H9 (cell line): Measurements from ENCODE around the gene VDAC1. TPM values are rescaled to one million over a fixed set of nuclear protein-coding genes. Genes with fewer than 3 reads are reported as not detected.

Source experiments
- DNase-seq: peaks from one replicate; pipeline ENCODE4 v3.0.0-alpha.2; 2017
- H2AFZ ChIP-seq: one replicate; pipeline ENCODE4 v1.6.1; 2013; ENCODE audit warnings: mild to moderate bottlenecking, low read length, control low read depth, moderate library complexity
- H2AK5ac ChIP-seq: 2 replicates; pipeline ENCODE4 v1.6.1; 2013; ENCODE audit warnings: low read length, control low read depth, mixed read lengths; ENCODE audit not compliant: insufficient read length
- H2BK120ac ChIP-seq: one replicate; pipeline ENCODE4 v1.6.1; 2013; ENCODE audit warnings: low read depth, mild to moderate bottlenecking, low read length, control low read depth, inconsistent platforms; ENCODE audit not compliant: poor library complexity, severe bottlenecking
- H2BK12ac ChIP-seq: 2 replicates; pipeline ENCODE4 v1.6.1; 2013; ENCODE audit warnings: low read length, control low read depth, mixed read lengths, low read depth; ENCODE audit not compliant: insufficient read length
- H2BK15ac ChIP-seq: 2 replicates; pipeline ENCODE4 v1.6.1; 2013; ENCODE audit warnings: low read depth, low read length, control low read depth
- H2BK20ac ChIP-seq: one replicate; pipeline ENCODE4 v1.6.1; 2013; ENCODE audit warnings: low read depth, mild to moderate bottlenecking, low read length, control low read depth, inconsistent platforms; ENCODE audit not compliant: poor library complexity, severe bottlenecking
- H2BK5ac ChIP-seq: 2 replicates; pipeline ENCODE4 v1.6.1; 2013; ENCODE audit warnings: low read length, control low read depth, mixed read lengths; ENCODE audit not compliant: insufficient read length
- H3K14ac ChIP-seq: 2 replicates; pipeline ENCODE4 v1.6.1; 2013; ENCODE audit warnings: low read length, control low read depth; ENCODE audit not compliant: insufficient read depth
- H3K18ac ChIP-seq: 2 replicates; pipeline ENCODE4 v1.6.1; 2013; ENCODE audit warnings: low read depth, mild to moderate bottlenecking, mixed read lengths, low read length, control low read depth; ENCODE audit not compliant: insufficient read length
- H3K23ac ChIP-seq: 2 replicates; pipeline ENCODE4 v1.6.1; 2013; ENCODE audit warnings: low read length, control low read depth, mixed read lengths, low read depth; ENCODE audit not compliant: insufficient read length
- H3K23me2 ChIP-seq: 2 replicates; pipeline ENCODE4 v1.6.1; 2013; ENCODE audit warnings: low read depth, mild to moderate bottlenecking, mixed read lengths, low read length, control low read depth; ENCODE audit not compliant: insufficient read length, poor library complexity, severe bottlenecking
- H3K27ac ChIP-seq: 2 replicates; pipeline ENCODE4 v1.5.1; 2013; ENCODE audit warnings: low read length, control low read depth, mixed read lengths, low read depth; ENCODE audit not compliant: insufficient read length
- H3K27me3 ChIP-seq: 2 replicates; pipeline ENCODE4 v1.6.1; 2013; ENCODE audit warnings: low read length, control low read depth, inconsistent platforms; ENCODE audit not compliant: insufficient read depth
- H3K4ac ChIP-seq: 2 replicates; pipeline ENCODE4 v1.6.1; 2013; ENCODE audit warnings: low read depth, mild to moderate bottlenecking, control low read depth, inconsistent platforms, low read length, moderate library complexity
- H3K4me1 ChIP-seq: 2 replicates; pipeline ENCODE4 v1.6.1; 2013; ENCODE audit warnings: low read length, control low read depth, inconsistent platforms; ENCODE audit not compliant: insufficient read depth
- H3K4me2 ChIP-seq: 2 replicates; pipeline ENCODE4 v1.6.1; 2013; ENCODE audit warnings: low read length, control low read depth, mixed read lengths; ENCODE audit not compliant: insufficient read length, insufficient read depth
- H3K56ac ChIP-seq: 2 replicates; pipeline ENCODE4 v1.6.1; 2013; ENCODE audit warnings: low read depth, mild to moderate bottlenecking, mixed read lengths, low read length, control low read depth; ENCODE audit not compliant: insufficient read length
- H3K79me1 ChIP-seq: 2 replicates; pipeline ENCODE4 v1.6.1; 2013; ENCODE audit warnings: low read depth, mild to moderate bottlenecking, moderate library complexity, low read length, control low read depth, inconsistent platforms; ENCODE audit not compliant: insufficient read depth, poor library complexity, severe bottlenecking
- H3K79me2 ChIP-seq: 2 replicates; pipeline ENCODE4 v1.6.1; 2013; ENCODE audit warnings: low read length, control low read depth, inconsistent platforms; ENCODE audit not compliant: insufficient read depth
- H3K9ac ChIP-seq: 2 replicates; pipeline ENCODE4 v1.6.1; 2013; ENCODE audit warnings: low read length, control low read depth, mixed read lengths; ENCODE audit not compliant: insufficient read length; ENCODE audit errors: extremely low read depth
- H3K9me3 ChIP-seq: one replicate; pipeline ENCODE4 v1.6.1; 2013; ENCODE audit warnings: low read depth, low read length, inconsistent platforms; ENCODE audit not compliant: control insufficient read depth
- H3T11ph ChIP-seq: one replicate; pipeline ENCODE4 v1.6.1; 2013; ENCODE audit warnings: mild to moderate bottlenecking, low read length, control low read depth, inconsistent platforms
- H4K20me1 ChIP-seq: one replicate; pipeline ENCODE4 v1.6.1; 2013; ENCODE audit not compliant: control insufficient read depth, insufficient read length, insufficient read depth
- H4K5ac ChIP-seq: 2 replicates; pipeline ENCODE4 v1.6.1; 2013; ENCODE audit warnings: low read depth, mild to moderate bottlenecking, mixed read lengths, low read length, control low read depth; ENCODE audit not compliant: insufficient read length
- H4K8ac ChIP-seq: replicated peaks from 2 replicates; pipeline ENCODE4 v1.6.1; 2013; ENCODE audit warnings: low read length, control low read depth, mixed read lengths, low read depth; ENCODE audit not compliant: insufficient read length
- H4K91ac ChIP-seq: 2 replicates; pipeline ENCODE4 v1.6.1; 2013; ENCODE audit warnings: low read depth, mild to moderate bottlenecking, moderate library complexity, mixed read lengths, low read length, control low read depth; ENCODE audit not compliant: insufficient read length
- H3K27ac Mint-ChIP-seq, 3 experiments: 2 replicates in 2 of 3; 3 replicates in 1 of 3; pipeline ENCODE4 v1.8.0; 2020 to 2021; ENCODE audit warnings: mixed read lengths in 3 of 3, mild to moderate bottlenecking in 1 of 3, moderate library complexity in 1 of 3
- H3K27me3 Mint-ChIP-seq: 2 replicates; pipeline ENCODE4 v1.8.0; 2021; ENCODE audit warnings: low read depth, mild to moderate bottlenecking, moderate library complexity, mixed read lengths
- H3K36me3 Mint-ChIP-seq, 3 experiments: 2 replicates in 2 of 3; 3 replicates in 1 of 3; pipeline ENCODE4 v1.8.0; 2020 to 2021; ENCODE audit warnings: low read depth in 3 of 3, mixed read lengths in 3 of 3; ENCODE audit not compliant: insufficient read depth in 1 of 3
- H3K4me1 Mint-ChIP-seq, 2 experiments: 2 replicates each; pipeline ENCODE4 v1.8.0; 2020; ENCODE audit warnings: mixed read lengths in 2 of 2
- H3K4me3 Mint-ChIP-seq, 2 experiments: 2 replicates in 1 of 2; 3 replicates in 1 of 2; pipeline ENCODE4 v1.8.0; 2020 to 2021; ENCODE audit warnings: mild to moderate bottlenecking in 2 of 2, mixed read lengths in 2 of 2, moderate library complexity in 1 of 2
- H3K9me3 Mint-ChIP-seq, 2 experiments: 2 replicates in 1 of 2; 3 replicates in 1 of 2; pipeline ENCODE4 v1.8.0; 2020; ENCODE audit warnings: mild to moderate bottlenecking in 2 of 2, mixed read lengths in 2 of 2, moderate library complexity in 1 of 2
- CTCF ChIP-seq: fragments of 200-600 bp; sonication (generic); conservative IDR thresholded peaks from 3 replicates; pipeline ENCODE4 v1.8.0; 2021; ENCODE audit warnings: antibody characterized with exemption, mild to moderate bottlenecking
- WGBS: extraction: QIAGEN DNeasy Blood & Tissue Kit; methylation state at CpG from one replicate; pipeline ENCODE4 v1.1.7; 2013; ENCODE audit warnings: missing lambda C conversion rate, low lambda C conversion rate, mixed read lengths; ENCODE audit not compliant: insufficient read length; ENCODE audit errors: extremely low coverage; 5-methylcytosine and 5-hydroxymethylcytosine counted together
- total RNA-seq: library from RNA; stranded (reverse); gene quantifications from 2 replicates; pipeline ENCODE4 v1.2.1, GENCODE V29; 2021

VDAC1 gene
- total RNA-seq, 1 experiment from 2014 or later = 208 TPM

- Histone ChIP-seq H3K27me3 (no peaks in the 10 kb centered on the region), H3K56ac (no peak overlapping the region), H3K4ac (no peak overlapping the region), H3K14ac (no peak overlapping the region), H2BK5ac (no peak overlapping the region), H2AK5ac (no peak overlapping the region), H3K4me2 (no peak overlapping the region), H3K18ac (no peak overlapping the region), H2AFZ (no peak overlapping the region), H3K79me2 (no peaks in the 10 kb centered on the region), H4K20me1 (no peaks in the 10 kb centered on the region), H3K23me2 (no peaks in the 10 kb centered on the region), H3K9me3 (no peaks in the 10 kb centered on the region), H3K4me1 (no peaks in the 10 kb centered on the region), H3K79me1 (no peaks in the 10 kb centered on the region), H4K91ac (no peak overlapping the region), H3K9ac (no peak overlapping the region), H4K8ac (no peak overlapping the region), H3K27ac (no peak overlapping the region), H4K5ac (no peak overlapping the region), H2BK120ac (no peak overlapping the region), H2BK12ac (no peak overlapping the region), H2BK20ac (no peak overlapping the region), H2BK15ac (no peak overlapping the region), H3T11ph (no peak overlapping the region), H3K23ac (no peak overlapping the region)
- peaks cover 12% of the 10 kb centered on the region in 2 experiments for H3K4me1 Mint-ChIP-seq
- no peak for DNase-seq
- H3K36me3 Mint-ChIP-seq = no peaks in the 10 kb centered on the region
- H3K27ac Mint-ChIP-seq = no peak overlapping the region
- peaks cover 7% of the 10 kb centered on the region for H3K27me3 Mint-ChIP-seq
- no peaks in the 10 kb centered on the region for H3K9me3 Mint-ChIP-seq
- TF ChIP-seq CTCF = no peak
- WGBS = no CpG with 5 or more reads among the region's 2 CpGs
- H3K4me3 Mint-ChIP-seq = no peak overlapping the region
These were observed 24.4 kb upstream of the VDAC1 start for GRCh38 chr5:134029156-134029555.
